ENCODE measurements around the gene GRHL1. TPM values are rescaled to one million over a fixed set of nuclear protein-coding genes. Genes with fewer than 3 reads are reported as not detected.

GRHL1 gene
- total RNA-seq, 1 donor from 2014 or later = 1.1 TPM

DNA sequence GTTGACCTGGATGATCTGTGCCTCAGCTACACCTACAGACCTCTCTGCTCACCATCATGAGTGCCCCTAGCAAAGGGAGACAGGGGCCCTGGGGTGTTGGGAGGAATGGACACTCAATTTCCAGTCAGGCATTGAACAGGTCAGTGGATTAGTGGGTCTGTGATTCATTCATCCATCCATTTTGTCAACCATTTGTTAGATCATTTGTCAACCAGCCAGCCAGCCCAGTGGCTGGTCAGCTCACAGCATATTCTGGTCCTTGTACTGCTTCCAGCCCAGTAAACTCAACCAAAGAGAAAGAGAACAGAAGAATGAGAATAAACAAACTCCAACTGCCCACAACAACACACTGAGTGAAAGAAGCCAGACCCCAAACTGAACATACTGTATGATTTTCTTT lies 87.2 kb downstream of the GRHL1 start:
- intact Hi-C loops (cut with micrococcal nuclease) = no loop called here

DNA sequence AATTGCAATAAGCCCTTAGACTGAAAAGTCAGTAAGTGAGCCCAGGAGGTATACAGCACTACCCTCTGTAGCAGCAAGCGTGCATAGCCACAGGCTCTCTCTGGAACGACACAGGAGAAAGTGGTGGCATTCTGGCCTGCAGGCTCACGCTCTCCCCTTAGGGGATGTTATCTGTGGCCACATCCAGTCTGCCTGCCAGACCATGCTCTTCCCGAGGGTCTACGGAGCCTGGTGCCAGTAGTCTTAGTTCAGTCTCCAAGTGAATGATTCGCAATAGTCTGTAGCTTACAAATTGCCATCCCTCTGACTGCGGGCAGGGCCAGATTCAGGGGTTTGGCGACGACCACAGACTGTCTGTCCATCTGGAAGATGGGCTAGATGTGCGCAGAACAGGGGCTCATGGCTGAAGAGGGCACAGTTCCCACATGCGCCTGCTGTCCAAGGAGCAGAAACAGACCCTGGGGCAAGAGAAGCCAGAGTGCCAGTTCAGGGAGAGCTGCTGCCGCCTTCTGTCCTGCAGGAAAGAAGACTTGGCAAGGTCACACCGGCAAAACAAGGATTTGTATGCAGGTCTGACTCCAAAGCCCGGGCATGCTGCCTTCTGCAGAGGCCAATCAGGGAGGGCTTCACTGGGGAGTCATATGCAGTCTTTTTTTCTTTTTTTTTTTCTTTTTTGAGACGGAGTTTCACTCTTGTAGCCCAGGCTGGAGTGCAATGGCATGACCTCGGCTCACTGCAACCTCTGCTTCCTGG lies 88.3 kb downstream of the GRHL1 start:
- intact Hi-C loops (cut with micrococcal nuclease) = loop anchor here (5.0 kb wide), 1 partner anchor 1358 kb away; the partner anchor contains the start of gene ID2

DNA sequence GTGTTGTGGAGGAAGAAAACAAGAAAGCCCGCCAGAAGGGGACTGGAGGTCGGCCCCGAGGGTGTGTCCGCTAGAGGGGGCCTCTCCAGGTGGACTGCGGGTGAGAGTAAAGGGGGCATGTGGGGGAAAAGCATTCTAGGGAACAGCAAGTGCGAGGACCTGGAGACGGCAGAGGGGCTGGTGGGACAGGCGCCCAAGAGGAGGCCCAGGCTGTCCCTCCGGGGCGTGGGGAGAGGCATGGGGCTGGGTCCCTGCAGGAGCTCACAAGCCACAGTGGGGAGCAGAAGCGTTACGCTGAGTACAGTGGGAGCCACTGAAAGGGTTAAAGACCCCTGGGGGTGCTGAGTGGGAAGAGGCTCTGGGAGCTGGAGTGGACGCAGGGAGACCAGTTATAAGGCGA lies 90.2 kb downstream of the GRHL1 start:
- intact Hi-C loops (cut with micrococcal nuclease) = loop anchor here (1.0 to 5.0 kb wide), 2 partner anchors 12 to 1359 kb away; partner anchors contain the start of gene ID2

DNA sequence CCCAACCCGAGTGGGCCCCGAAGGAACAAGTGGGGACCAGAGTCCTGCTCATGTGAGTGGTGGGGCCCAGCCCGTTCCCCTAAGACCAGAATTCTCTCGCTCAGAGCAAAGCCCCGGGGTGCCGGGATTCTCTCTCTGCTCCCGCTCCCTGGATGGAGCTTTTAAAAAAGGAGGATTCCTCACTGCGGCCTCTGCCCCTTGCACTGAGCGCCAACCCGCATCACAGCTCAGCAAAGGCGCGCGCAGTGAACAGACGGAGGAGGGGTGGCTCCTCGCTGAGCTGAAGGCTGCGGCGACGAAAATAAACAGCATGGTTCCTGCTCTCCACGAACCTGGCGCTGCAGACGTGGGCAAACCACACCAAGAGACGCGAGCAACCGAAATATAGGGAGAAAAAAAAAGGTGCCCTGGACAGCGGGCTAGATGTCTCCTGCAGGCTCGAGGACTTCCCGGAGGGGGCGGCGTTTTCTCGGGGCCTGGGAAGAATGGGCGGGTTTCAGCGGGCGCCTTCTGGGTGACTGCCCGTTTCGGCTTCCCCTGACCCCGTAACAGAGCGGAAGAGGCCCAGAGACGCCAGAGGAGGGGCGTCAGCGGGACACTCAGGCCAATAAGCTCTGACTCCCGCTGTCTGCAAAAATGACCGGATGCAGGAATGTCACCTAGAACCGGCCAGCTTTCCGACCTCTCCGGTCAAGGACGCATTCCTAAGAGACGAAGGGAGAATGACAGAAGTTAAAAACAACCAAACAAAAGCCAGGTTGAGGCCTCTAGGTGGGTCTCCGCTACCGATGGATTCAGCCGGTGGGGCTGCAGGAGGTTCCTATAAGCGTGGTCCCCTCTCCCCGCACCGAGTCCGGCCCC lies 91.0 kb downstream of the GRHL1 start:
- intact Hi-C loops (cut with micrococcal nuclease) = loop anchor here (1.0 to 5.0 kb wide), 6 partner anchors 13 to 1360 kb away; partner anchors contain the start of genes GRHL1, HPCAL1, ID2 and ODC1

DNA sequence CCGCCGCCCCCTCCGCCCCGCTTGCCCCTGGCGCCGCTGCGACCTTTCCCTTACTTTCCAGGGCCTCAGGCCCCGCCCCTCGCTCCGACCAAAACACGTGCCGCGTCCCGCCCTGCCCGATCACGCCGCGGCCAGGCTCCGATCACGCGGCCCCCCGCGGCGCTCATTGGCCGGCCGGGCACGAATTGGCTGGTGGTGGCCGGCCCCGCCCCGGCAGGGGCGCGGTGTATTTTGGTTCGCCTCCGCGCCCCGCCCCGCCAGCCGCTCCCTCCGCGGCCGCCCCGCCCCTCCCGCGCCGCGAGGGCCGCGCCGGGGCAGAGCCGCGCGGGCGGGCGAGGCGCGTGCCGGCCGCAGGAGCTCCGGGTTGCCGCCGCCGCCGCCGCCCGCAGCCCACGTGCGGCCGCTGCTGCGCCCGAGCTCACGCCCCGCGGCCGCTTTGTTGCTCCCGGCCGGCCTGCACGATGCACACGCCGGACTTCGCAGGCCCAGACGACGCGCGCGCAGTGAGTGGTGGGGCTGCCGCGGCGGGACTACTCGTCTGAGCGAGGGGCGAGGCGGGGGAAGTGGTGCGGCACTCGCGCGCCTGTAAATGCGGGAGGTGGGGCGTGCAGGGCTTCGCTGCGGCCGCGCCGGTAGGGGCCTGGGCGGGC lies 91.9 kb downstream of the GRHL1 start, which contains the start of gene KLF11:
TSS of gene KLF11 (plus strand) at position 295 of the 650 bp plus-strand sequence. CDS start at position 462, 167 bp downstream.
- intact Hi-C loops (cut with micrococcal nuclease) = loop anchor here (1.0 to 5.0 kb wide), 5 partner anchors 77 to 1361 kb away; partner anchors contain the start of genes GRHL1, HPCAL1, ID2 and ODC1

DNA sequence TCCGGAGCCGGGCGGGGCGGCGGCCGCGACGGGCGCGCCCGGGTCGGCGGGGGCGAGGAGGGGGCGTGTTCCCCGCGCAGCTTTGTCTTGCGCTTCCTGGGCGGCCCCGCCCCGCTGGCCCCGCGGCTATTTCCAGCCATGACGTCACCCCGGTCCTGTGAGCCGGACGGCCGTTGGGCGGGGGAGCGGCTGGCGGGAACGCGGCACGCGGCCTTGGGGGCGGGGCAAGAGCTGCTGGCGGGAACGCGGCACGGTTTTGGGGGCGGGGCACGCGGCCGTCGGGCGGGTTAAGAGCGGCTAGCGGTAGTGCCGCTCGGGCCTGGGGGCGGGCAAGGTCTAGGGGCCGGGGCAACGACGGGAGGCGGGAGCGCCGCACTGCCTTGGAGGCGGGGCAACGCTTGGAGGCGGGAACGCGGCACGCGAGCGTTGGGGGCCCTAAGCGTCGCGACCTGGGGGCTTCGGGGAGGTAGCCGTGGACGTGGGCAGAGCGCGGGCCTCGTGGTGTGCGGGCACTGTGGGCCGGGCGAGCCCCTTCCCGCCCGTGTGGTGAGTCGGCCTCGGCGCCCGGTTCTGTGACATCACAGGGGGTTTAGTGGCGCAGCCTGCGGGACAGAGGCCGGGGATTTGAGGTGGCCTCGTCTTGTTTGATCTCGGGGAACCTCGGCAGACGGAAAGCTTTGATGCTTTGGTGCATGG lies 92.6 kb downstream of the GRHL1 start:
- intact Hi-C loops (cut with micrococcal nuclease) = loop anchor here (1.0 to 5.0 kb wide), 9 partner anchors 76 to 1362 kb away; partner anchors contain the start of genes ADAM17, CPSF3, GRHL1 and HPCAL1

DNA sequence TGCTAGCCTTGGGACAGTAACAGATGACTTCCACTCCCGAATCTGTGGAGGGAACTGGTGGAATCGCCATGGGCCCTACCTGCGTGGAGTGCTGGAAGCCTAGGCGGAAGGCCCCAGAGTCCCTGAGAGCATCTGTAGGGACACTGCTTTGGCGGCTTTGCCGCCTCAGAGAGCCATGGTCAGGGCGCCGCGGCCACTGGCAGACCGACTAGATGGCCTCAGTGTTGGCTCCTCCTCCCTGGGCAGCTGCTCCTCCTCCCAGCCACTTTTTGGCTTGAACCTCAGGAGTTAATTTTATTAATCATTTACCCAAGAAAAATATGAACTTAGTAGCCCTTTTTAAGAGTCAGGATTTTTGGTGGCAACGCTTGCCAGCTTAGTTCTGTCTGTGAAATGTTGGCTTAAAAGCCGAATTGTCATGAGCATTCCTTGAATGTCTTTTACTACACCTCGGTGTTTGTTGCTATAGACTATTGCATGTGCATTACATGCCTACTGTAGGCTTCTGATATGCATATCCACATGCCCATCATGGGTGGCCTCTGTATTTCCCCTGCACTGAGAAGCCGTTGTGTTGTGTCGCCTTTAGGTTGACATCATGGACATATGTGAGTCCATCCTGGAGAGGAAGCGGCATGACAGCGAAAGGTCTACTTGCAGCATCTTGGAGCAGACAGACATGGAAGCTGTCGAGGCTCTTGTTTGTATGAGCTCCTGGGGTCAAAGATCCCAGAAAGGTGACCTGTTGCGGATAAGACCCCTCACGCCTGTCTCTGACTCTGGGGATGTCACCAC lies 94.3 kb downstream of the GRHL1 start:
- intact Hi-C loops (cut with micrococcal nuclease) = no loop called here

DNA sequence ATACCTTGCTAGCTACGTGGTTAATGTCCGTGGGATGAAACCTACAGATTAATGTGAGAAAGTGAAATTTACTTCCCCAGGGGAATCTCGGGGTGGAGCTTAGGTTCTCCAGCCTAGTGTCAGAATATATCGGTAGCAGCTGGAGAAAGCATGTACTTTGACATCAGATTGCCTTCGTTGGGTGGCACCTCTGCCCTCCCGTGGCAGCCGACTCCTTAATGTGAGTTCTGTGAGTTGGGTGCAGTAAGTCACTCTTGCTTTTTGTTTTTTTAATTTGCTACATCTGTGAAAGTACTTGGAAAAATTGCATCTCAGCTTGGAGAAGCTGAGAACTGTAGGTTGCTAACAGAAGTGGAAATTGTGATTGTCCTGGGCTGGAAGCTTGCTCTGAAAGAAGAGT lies 95.4 kb downstream of the GRHL1 start:
- intact Hi-C loops (cut with micrococcal nuclease) = no loop called here

DNA sequence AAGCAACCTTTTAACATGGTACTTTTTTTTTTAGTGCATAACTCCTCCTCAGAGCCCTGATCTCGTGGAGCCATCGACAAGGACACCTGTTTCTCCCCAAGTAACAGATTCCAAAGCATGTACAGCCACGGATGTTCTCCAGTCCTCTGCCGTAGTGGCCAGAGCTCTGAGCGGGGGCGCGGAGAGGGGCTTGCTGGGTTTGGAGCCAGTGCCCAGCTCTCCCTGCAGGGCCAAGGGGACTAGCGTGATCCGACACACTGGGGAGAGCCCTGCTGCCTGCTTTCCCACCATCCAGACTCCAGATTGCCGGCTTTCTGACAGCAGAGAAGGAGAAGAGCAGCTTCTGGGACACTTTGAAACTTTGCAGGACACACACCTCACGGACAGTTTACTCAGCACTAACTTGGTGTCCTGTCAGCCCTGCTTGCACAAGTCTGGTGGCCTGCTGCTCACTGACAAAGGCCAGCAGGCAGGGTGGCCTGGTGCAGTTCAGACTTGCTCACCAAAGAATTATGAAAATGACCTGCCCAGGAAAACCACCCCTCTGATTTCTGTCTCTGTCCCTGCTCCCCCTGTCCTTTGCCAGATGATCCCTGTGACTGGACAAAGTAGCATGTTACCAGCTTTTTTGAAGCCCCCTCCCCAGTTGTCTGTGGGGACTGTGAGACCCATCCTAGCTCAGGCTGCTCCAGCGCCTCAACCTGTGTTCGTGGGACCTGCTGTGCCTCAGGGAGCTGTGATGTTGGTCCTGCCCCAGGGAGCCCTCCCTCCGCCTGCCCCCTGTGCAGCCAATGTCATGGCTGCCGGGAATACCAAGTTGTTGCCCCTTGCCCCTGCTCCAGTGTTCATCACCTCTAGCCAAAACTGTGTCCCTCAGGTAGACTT lies 96.4 kb downstream of the GRHL1 start:
- intact Hi-C loops (cut with micrococcal nuclease) = loop anchor here (1.0 kb wide), 6 partner anchors 49 to 906 kb away; no protein-coding TSS in a partner anchor

DNA sequence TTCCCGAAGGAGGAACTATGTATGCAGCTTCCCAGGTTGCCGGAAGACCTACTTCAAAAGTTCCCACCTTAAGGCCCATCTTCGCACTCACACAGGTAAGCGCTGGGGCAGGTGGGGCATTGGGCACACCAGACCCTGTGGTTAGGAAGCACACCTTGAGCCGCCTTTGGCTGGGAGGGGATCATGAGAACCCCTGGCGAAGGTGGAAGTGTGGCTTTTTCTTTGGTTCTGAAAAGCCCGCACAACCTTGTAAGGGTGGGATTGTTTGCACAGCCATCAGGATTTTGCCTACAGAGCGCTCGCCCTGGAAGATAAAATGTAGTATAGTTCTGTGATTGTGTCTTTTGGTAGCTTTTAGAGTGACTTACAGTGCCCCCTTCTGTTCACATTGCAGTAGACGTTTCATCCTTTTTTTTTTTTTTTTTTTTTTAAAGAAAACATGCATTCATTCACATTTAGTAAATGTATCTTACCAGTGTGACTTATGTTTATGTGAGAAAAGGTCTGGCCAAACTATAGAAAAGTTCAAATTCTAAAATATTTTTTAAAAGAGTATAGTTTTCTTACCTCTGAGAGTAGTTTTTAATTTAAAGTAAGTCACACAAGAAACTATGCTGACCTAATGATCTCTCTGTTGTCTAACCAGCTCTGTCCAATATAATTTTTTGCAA lies 97.1 kb downstream of the GRHL1 start:
- intact Hi-C loops (cut with micrococcal nuclease) = loop anchor here (1.0 kb wide), 6 partner anchors 49 to 906 kb away; no protein-coding TSS in a partner anchor

Other genes starting within 250 kb of the GRHL1 start
- gene TAF1B, start 108.2 kb upstream of the GRHL1 start, total RNA-seq = 35.5 and 36.1 TPM in 2 replicates
- gene KLF11, start 91.9 kb downstream of the GRHL1 start, total RNA-seq = 10.9 and 11.7 TPM in 2 replicates
- gene CYS1, start 128.7 kb downstream of the GRHL1 start, total RNA-seq = 1.3 and 1.6 TPM in 2 replicates
- 328 and 333 TPM in 2 replicates for gene RRM2, start 171.0 kb downstream of the GRHL1 start, total RNA-seq

All from T-helper 1 cell treated with Interleukin-12 subunit alpha and Interleukin-12 subunit beta and Interleukin-4 antibody, amounts not matched to agents 30 ng/mL and 1 ng/mL, for 36 hours (primary cell).